WTC11 (cell line): Measurements from ENCODE around the gene PLXNB1.

ENCODE experiments used
- IRF2 ChIP-seq: sonication (generic); formaldehyde crosslinking; IDR thresholded peaks from 2 replicates; pipeline ENCODE4 v1.8.0; 2022; ENCODE audit warnings: low read depth, missing genetic modification reagents, borderline replicate concordance
- RELA ChIP-seq: sonication (generic); formaldehyde crosslinking; IDR thresholded peaks from 2 replicates; pipeline ENCODE4 v1.8.1; 2022; ENCODE audit warnings: missing genetic modification reagents, mild to moderate bottlenecking, borderline replicate concordance
- SP1 ChIP-seq: sonication (generic); formaldehyde crosslinking; conservative IDR thresholded peaks from 2 replicates; pipeline ENCODE4 v1.8.1; 2022; ENCODE audit warnings: missing genetic modification reagents
- TF ChIP-seq, protein P1 (sequence below): sonication (generic); formaldehyde crosslinking; IDR thresholded peaks from 2 replicates; pipeline ENCODE4 v1.8.1; 2023; ENCODE audit warnings: mild to moderate bottlenecking, missing genetic modification reagents, moderate library complexity
- TF ChIP-seq, protein P2 (sequence below): sonication (generic); formaldehyde crosslinking; IDR thresholded peaks from 2 replicates; pipeline ENCODE4 v1.8.1; 2022; ENCODE audit warnings: mild to moderate bottlenecking, missing genetic modification reagents, moderate library complexity, borderline replicate concordance
- TF ChIP-seq, protein P3 (sequence below): sonication (generic); formaldehyde crosslinking; conservative IDR thresholded peaks from 2 replicates; pipeline ENCODE4 v1.8.1; 2022; ENCODE audit warnings: mild to moderate bottlenecking, missing genetic modification reagents
- TF ChIP-seq, protein P4 (sequence below): fragments of 200-600 bp; IDR thresholded peaks from 2 replicates; pipeline ENCODE4 v1.8.0; 2022; ENCODE audit warnings: antibody characterized with exemption

DNA sequence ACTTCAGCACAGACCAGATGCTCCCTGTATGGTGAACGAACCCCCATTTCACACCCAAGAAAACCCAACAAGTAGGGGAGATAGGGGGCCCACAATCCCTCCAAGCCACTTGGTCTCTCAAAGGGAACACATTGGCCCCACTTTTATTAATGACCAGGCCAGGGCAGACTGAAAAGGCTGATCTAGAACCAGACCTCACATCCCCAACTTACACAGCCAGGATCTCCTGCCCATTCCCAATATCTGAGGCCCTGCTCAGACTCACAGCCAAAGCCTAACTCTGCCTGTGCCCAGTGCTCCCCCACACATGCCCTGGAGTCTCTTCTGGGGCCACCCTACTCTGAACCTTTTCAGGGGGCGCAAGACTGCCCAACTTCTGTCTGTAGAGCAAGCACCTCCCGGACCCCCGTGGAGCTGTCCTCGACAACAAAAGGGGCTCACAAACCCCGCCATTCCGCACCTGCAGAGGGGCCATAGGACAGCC lies 1.8 kb downstream of the PLXNB1 start:
- TF ChIP-seq, protein P1, sequence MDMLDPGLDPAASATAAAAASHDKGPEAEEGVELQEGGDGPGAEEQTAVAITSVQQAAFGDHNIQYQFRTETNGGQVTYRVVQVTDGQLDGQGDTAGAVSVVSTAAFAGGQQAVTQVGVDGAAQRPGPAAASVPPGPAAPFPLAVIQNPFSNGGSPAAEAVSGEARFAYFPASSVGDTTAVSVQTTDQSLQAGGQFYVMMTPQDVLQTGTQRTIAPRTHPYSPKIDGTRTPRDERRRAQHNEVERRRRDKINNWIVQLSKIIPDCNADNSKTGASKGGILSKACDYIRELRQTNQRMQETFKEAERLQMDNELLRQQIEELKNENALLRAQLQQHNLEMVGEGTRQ (CRISPR knock-in tag) = no peak
- TF ChIP-seq, protein P2, sequence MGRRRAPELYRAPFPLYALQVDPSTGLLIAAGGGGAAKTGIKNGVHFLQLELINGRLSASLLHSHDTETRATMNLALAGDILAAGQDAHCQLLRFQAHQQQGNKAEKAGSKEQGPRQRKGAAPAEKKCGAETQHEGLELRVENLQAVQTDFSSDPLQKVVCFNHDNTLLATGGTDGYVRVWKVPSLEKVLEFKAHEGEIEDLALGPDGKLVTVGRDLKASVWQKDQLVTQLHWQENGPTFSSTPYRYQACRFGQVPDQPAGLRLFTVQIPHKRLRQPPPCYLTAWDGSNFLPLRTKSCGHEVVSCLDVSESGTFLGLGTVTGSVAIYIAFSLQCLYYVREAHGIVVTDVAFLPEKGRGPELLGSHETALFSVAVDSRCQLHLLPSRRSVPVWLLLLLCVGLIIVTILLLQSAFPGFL (CRISPR knock-in tag) = no peak
- TF ChIP-seq IRF2 (CRISPR knock-in tag) (no peak), SP1 (no peak), RELA (CRISPR knock-in tag) (no peak)
- TF ChIP-seq, protein P3, sequence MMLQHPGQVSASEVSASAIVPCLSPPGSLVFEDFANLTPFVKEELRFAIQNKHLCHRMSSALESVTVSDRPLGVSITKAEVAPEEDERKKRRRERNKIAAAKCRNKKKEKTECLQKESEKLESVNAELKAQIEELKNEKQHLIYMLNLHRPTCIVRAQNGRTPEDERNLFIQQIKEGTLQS (CRISPR knock-in tag) = no peak
- TF ChIP-seq, protein P4, sequence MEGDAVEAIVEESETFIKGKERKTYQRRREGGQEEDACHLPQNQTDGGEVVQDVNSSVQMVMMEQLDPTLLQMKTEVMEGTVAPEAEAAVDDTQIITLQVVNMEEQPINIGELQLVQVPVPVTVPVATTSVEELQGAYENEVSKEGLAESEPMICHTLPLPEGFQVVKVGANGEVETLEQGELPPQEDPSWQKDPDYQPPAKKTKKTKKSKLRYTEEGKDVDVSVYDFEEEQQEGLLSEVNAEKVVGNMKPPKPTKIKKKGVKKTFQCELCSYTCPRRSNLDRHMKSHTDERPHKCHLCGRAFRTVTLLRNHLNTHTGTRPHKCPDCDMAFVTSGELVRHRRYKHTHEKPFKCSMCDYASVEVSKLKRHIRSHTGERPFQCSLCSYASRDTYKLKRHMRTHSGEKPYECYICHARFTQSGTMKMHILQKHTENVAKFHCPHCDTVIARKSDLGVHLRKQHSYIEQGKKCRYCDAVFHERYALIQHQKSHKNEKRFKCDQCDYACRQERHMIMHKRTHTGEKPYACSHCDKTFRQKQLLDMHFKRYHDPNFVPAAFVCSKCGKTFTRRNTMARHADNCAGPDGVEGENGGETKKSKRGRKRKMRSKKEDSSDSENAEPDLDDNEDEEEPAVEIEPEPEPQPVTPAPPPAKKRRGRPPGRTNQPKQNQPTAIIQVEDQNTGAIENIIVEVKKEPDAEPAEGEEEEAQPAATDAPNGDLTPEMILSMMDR = no peak
